Natural killer cell (primary cell): ENCODE data around the gene KCNC2. TPM values are rescaled to one million over a fixed set of nuclear protein-coding genes. Genes with fewer than 3 reads are reported as not detected.

Experiments used
- ATAC-seq, 3 donors: fragments of 150-1000 bp in 2 of 3; fragments of 200-7000 bp in 1 of 3; cut with Tn5 transposase; 1 replicate in 1 of 3; 2 replicates in 2 of 3; pipeline ENCODE4 v1.10.0; 2021; ENCODE audit warnings: mild to moderate bottlenecking in 2 of 3, moderate library complexity in 2 of 3
- DNase-seq, 2 donors: peaks; one replicate each; pipeline versions ENCODE4 v3.0.0 to v3.0.0-alpha.2; 2013 to 2021; ENCODE audit warnings: mixed read lengths in 1 of 2
- H3K27ac ChIP-seq: one replicate; pipeline ENCODE4 v1.5.1; 2013; ENCODE audit warnings: mild to moderate bottlenecking, low read length
- H3K27me3 ChIP-seq: one replicate; pipeline ENCODE4 v1.6.1; 2013; ENCODE audit warnings: low read length; ENCODE audit not compliant: control insufficient read depth, insufficient read depth
- H3K36me3 ChIP-seq: one replicate; pipeline ENCODE4 v1.6.1; 2013; ENCODE audit warnings: low read length; ENCODE audit not compliant: control insufficient read depth, insufficient read depth
- H3K4me1 ChIP-seq: one replicate; pipeline ENCODE4 v1.6.1; 2013; ENCODE audit warnings: low read length; ENCODE audit not compliant: control insufficient read depth, insufficient read depth
- H3K4me3 ChIP-seq: one replicate; pipeline ENCODE4 v1.5.1; 2013; ENCODE audit warnings: low read length
- H3K9me3 ChIP-seq: one replicate; pipeline ENCODE4 v1.6.1; 2013; ENCODE audit warnings: low read length; ENCODE audit not compliant: control insufficient read depth, insufficient read depth
- H3K27ac Mint-ChIP-seq, 2 donors: one replicate each; pipeline ENCODE4 v1.8.0; 2022; ENCODE audit warnings: mild to moderate bottlenecking in 2 of 2, mixed read lengths in 2 of 2, moderate library complexity in 1 of 2
- H3K27me3 Mint-ChIP-seq, 2 donors: one replicate each; pipeline ENCODE4 v1.8.0; 2022; ENCODE audit warnings: low read depth in 2 of 2, mixed read lengths in 2 of 2
- H3K36me3 Mint-ChIP-seq: one replicate; pipeline ENCODE4 v1.8.0; 2022; ENCODE audit warnings: mixed read lengths
- H3K4me1 Mint-ChIP-seq, 2 donors: one replicate each; pipeline ENCODE4 v1.8.0; 2022; ENCODE audit warnings: mixed read lengths in 2 of 2
- H3K4me3 Mint-ChIP-seq: one replicate; pipeline ENCODE4 v1.8.0; 2022; ENCODE audit warnings: mild to moderate bottlenecking, moderate library complexity, mixed read lengths
- H3K9me3 Mint-ChIP-seq, 2 donors: one replicate each; pipeline ENCODE4 v1.8.0; 2022; ENCODE audit warnings: mixed read lengths in 2 of 2
- CTCF ChIP-seq: fragments of 200-600 bp; IDR thresholded peaks from one replicate; pipeline ENCODE4 v1.8.0; 2022; ENCODE audit warnings: antibody characterized with exemption
- WGBS: methylation state at CpG from one replicate; pipeline ENCODE4 v1.1.7; 2013; ENCODE audit warnings: missing lambda C conversion rate; ENCODE audit not compliant: insufficient coverage; 5-methylcytosine and 5-hydroxymethylcytosine counted together
- intact Hi-C: fragments of 100-400 bp; cut with micrococcal nuclease; formaldehyde crosslinking; loops from one replicate; pipeline ENCODE4 v1.14.2; 2022
- total RNA-seq, 4 donors: library from RNA; stranded (reverse); fragments of 120-200 nt in 1 of 4; gene quantifications; one replicate each; pipeline versions ENCODE4 v1.2.3 to v1.2.4, GENCODE V29; 2013 to 2022

Gene KCNC2
- total RNA-seq, 3 donors from 2014 or later (not counting 1 experiment from before 2014, with no cell fraction given) = not detected

DNA sequence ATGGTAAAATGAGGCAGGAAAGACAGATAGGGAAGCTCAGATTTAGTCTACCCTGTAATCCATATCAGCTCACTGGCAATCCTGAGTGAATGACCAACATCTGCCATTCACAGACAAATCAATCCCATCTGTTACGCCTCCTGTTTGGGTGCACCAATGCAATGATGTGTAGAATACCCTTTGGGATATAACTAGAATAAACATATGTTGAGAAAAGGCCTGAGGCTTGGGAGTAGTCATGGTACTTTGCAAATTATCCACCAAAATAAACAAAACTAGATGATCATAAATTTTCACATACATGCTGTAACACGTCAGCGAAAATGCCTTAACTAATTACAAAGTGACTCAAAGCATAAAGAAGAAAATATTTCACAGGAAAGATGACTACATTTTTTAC is 78.8 kb downstream of the KCNC2 start:
- H3K4me3 ChIP-seq = no peak overlapping the region
- no peak for TF ChIP-seq CTCF
- peaks cover 3 to 7% of the 10 kb centered on the region in 2 donors for H3K9me3 Mint-ChIP-seq
- ATAC-seq = no peak
- no peak for DNase-seq
- WGBS = 88% methylated on average over 2 of the region's 3 CpGs
- H3K27ac ChIP-seq = no peak overlapping the region
- no peaks in the 10 kb centered on the region for H3K27me3 Mint-ChIP-seq
- no peaks in the 10 kb centered on the region for H3K36me3 ChIP-seq
- no peak overlapping the region for H3K4me3 Mint-ChIP-seq
- no peaks in the 10 kb centered on the region for H3K27me3 ChIP-seq
- H3K36me3 Mint-ChIP-seq = no peaks in the 10 kb centered on the region
- intact Hi-C loops = no loop called here
- H3K4me1 ChIP-seq = no peaks in the 10 kb centered on the region
- H3K27ac Mint-ChIP-seq = no peak overlapping the region
- H3K4me1 Mint-ChIP-seq = no peaks in the 10 kb centered on the region
- no peaks in the 10 kb centered on the region for H3K9me3 ChIP-seq

DNA sequence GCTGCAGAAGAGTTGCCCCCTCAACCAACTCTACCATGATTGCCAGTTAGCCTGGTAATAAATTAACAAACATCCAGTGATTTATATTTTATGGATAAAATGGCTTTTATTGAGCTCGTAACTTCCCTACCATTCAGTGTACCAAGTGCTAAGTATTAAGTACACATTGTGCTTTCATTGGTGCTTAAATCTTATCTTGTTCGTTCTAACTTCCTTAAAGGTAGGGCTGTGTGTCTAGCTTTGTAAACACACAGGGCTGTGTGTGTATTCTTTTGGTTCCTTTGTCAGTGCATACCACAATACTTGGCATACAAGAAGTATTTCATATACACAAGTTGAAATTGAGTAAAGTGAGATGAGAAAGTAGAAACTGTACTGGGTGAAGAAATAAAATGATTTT is 80.4 kb downstream of the KCNC2 start:
- TF ChIP-seq CTCF = no peak
- Histone ChIP-seq H3K9me3 (no peaks in the 10 kb centered on the region), H3K36me3 (no peaks in the 10 kb centered on the region), H3K27ac (no peak overlapping the region), H3K4me3 (no peak overlapping the region), H3K27me3 (no peaks in the 10 kb centered on the region), H3K4me1 (no peaks in the 10 kb centered on the region)
- WGBS = 57% methylated on average over 1 of the region's 2 CpGs
- intact Hi-C loops = no loop called here
- H3K4me3 Mint-ChIP-seq = no peak overlapping the region
- no peaks in the 10 kb centered on the region for H3K36me3 Mint-ChIP-seq
- DNase-seq (no peak), ATAC-seq (no peak)
- H3K27ac Mint-ChIP-seq = no peak overlapping the region
- H3K9me3 Mint-ChIP-seq = peaks cover 3 to 7% of the 10 kb centered on the region in 2 donors
- no peaks in the 10 kb centered on the region for H3K4me1 Mint-ChIP-seq
- H3K27me3 Mint-ChIP-seq = no peaks in the 10 kb centered on the region

- Mint-ChIP-seq H3K27ac (no peak overlapping the region), H3K4me3 (no peak overlapping the region), H3K36me3 (no peaks in the 10 kb centered on the region), H3K27me3 (no peaks in the 10 kb centered on the region), H3K4me1 (no peaks in the 10 kb centered on the region), H3K9me3 (peaks cover 0 to 10% of the 10 kb centered on the region in 2 donors)
- Histone ChIP-seq H3K4me3 (no peak overlapping the region), H3K4me1 (no peaks in the 10 kb centered on the region), H3K9me3 (no peaks in the 10 kb centered on the region), H3K27me3 (no peaks in the 10 kb centered on the region), H3K36me3 (no peaks in the 10 kb centered on the region), H3K27ac (no peak overlapping the region)
- WGBS = 84% methylated on average over 2 of the region's 2 CpGs
- ATAC-seq (no peak), DNase-seq (no peak)
- TF ChIP-seq CTCF = no peak
- intact Hi-C loops = no loop called here
These were observed 88.5 kb downstream of the KCNC2 start for GRCh38 chr12:75121036-75121705.

GRCh38 chr12:75120311-75120711 is 89.3 kb downstream of the KCNC2 start:
- DNase-seq (no peak), ATAC-seq (no peak)
- Mint-ChIP-seq H3K9me3 (peaks cover 0 to 10% of the 10 kb centered on the region in 2 donors), H3K27ac (no peak overlapping the region), H3K27me3 (no peaks in the 10 kb centered on the region), H3K4me3 (no peak overlapping the region), H3K36me3 (no peaks in the 10 kb centered on the region), H3K4me1 (no peaks in the 10 kb centered on the region)
- no peaks in the 10 kb centered on the region for H3K36me3 ChIP-seq
- H3K27ac ChIP-seq = no peak overlapping the region
- H3K27me3 ChIP-seq = no peaks in the 10 kb centered on the region
- TF ChIP-seq CTCF = no peak
- 89% methylated on average over 1 of the region's 1 CpG for WGBS
- intact Hi-C loops = no loop called here
- no peaks in the 10 kb centered on the region for H3K4me1 ChIP-seq
- H3K9me3 ChIP-seq = no peaks in the 10 kb centered on the region
- no peak overlapping the region for H3K4me3 ChIP-seq
